ENCODE measurements around the gene ZNF35.

DNA sequence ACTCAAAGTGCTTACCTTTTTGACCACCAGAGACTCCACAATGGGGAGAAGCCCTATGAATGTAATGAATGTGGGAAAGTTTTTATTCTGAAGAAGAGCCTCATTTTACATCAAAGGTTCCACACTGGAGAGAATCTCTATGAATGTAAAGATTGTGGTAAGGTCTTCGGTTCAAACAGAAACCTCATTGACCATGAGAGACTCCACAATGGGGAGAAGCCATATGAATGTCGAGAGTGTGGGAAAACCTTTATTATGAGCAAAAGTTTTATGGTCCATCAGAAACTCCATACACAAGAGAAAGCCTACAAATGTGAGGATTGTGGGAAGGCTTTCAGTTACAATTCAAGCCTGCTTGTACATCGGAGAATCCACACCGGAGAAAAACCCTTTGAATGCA, 5.5 kb upstream of the ZNF35 start:
- TF ChIP-seq, protein P1, sequence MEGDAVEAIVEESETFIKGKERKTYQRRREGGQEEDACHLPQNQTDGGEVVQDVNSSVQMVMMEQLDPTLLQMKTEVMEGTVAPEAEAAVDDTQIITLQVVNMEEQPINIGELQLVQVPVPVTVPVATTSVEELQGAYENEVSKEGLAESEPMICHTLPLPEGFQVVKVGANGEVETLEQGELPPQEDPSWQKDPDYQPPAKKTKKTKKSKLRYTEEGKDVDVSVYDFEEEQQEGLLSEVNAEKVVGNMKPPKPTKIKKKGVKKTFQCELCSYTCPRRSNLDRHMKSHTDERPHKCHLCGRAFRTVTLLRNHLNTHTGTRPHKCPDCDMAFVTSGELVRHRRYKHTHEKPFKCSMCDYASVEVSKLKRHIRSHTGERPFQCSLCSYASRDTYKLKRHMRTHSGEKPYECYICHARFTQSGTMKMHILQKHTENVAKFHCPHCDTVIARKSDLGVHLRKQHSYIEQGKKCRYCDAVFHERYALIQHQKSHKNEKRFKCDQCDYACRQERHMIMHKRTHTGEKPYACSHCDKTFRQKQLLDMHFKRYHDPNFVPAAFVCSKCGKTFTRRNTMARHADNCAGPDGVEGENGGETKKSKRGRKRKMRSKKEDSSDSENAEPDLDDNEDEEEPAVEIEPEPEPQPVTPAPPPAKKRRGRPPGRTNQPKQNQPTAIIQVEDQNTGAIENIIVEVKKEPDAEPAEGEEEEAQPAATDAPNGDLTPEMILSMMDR (conservative IDR thresholded peaks at IDR 0.05; ENCODE audit: low read depth, low read length): no peak
- no peak for TF ChIP-seq EZH2phosphoT487 (IDR thresholded peaks at IDR 0.05; ENCODE audit: borderline replicate concordance, low read length)
- no peak for TF ChIP-seq EZH2 (IDR thresholded peaks at IDR 0.05; ENCODE audit: low read length, unreplicated experiment)
